Measurements from ENCODE around the gene SRRM4.

The SRRM4 gene

GRCh38 chr12:119118625-119119024 is 137.3 kb downstream of the SRRM4 start:
- H3K4me3 ChIP-seq (ENCODE audit: low read depth, low read length): no peak overlapping the region
- TF ChIP-seq CTCF (IDR thresholded peaks at IDR 0.05; ENCODE audit: low read depth, low read length, missing control alignments): no peak
- in situ Hi-C loops (cut with HindIII; ENCODE audit: low sequenced_read_pairs): no loop called here
- DNase-seq (ENCODE audit: low read depth): no peak

GRCh38 chr12:119122047-119122446 is 140.7 kb downstream of the SRRM4 start:
- DNase-seq (ENCODE audit: low read depth): no peak
- no peak for TF ChIP-seq CTCF (IDR thresholded peaks at IDR 0.05; ENCODE audit: low read depth, low read length, missing control alignments)
- H3K4me3 ChIP-seq (ENCODE audit: low read depth, low read length): no peak overlapping the region
- in situ Hi-C loops (cut with HindIII; ENCODE audit: low sequenced_read_pairs): no loop called here

- DNase-seq (ENCODE audit: low read depth): no peak
- in situ Hi-C loops (cut with HindIII; ENCODE audit: low sequenced_read_pairs): no loop called here
- H3K4me3 ChIP-seq (ENCODE audit: low read depth, low read length): no peak overlapping the region
- TF ChIP-seq CTCF (IDR thresholded peaks at IDR 0.05; ENCODE audit: low read depth, low read length, missing control alignments): no peak
Measured at GRCh38 chr12:119122751-119123150, 141.4 kb downstream of the SRRM4 start.

GRCh38 chr12:119128527-119128926 is 147.2 kb downstream of the SRRM4 start:
- no peak for DNase-seq (ENCODE audit: low read depth)
- no peak for TF ChIP-seq CTCF (IDR thresholded peaks at IDR 0.05; ENCODE audit: low read depth, low read length, missing control alignments)
- in situ Hi-C loops (cut with HindIII; ENCODE audit: low sequenced_read_pairs): no loop called here

GRCh38 chr12:119129827-119130434 is 148.6 kb downstream of the SRRM4 start:
- DNase-seq (ENCODE audit: low read depth): no peak
- in situ Hi-C loops (cut with HindIII; ENCODE audit: low sequenced_read_pairs): no loop called here
- no peak for TF ChIP-seq CTCF (IDR thresholded peaks at IDR 0.05; ENCODE audit: low read depth, low read length, missing control alignments)

More at GRCh38 chr12:119128527-119128926, 147.2 kb downstream of the SRRM4 start:
- no peak overlapping the region for H3K4me3 ChIP-seq (ENCODE audit: low read depth, low read length)

GRCh38 chr12:119130523-119130922 is 149.2 kb downstream of the SRRM4 start:
- no peak for TF ChIP-seq CTCF (IDR thresholded peaks at IDR 0.05; ENCODE audit: low read depth, low read length, missing control alignments)
- DNase-seq (ENCODE audit: low read depth): no peak
- in situ Hi-C loops (cut with HindIII; ENCODE audit: low sequenced_read_pairs): no loop called here
- no peak overlapping the region for H3K4me3 ChIP-seq (ENCODE audit: low read depth, low read length)

More at GRCh38 chr12:119129827-119130434, 148.6 kb downstream of the SRRM4 start:
- H3K4me3 ChIP-seq (ENCODE audit: low read depth, low read length): no peak overlapping the region

Measured in astrocyte of the cerebellum (primary cell).